ENCODE measurements around the gene EYA3. TPM values are rescaled to one million over a fixed set of nuclear protein-coding genes. Genes with fewer than 3 reads are reported as not detected.

The EYA3 gene
- total RNA-seq, 1 experiment from 2014 or later = 29.4 TPM

DNA sequence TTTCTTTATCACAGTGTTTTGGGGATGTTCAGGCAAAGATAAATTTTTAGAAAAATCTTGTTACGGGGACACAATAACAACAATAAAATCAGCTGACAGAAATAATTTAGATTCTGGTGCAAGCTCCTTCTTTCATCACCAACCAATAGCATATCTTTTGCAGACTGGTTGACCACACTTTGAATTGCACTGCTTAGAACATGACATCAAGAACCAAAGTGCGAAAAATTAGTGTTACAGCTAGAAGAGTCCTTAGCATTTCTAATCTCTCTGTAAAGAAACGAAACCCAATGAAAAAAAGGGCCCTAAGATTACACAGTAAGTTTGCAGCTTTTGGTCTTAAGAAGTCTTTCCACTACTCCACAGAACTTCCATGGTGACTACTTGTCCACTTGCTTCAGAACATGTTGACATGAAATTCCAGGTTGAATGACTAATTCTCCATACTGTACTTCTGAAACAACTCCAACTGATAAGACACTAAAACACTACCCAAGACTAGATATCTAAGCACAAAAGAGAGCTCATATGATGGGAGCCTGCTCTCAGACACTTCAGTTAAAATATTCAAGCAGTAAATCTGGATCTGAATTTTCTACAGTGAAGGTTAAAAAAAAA lies 97.4 kb downstream of the EYA3 start (continued):
- TF ChIP-seq, protein P1, sequence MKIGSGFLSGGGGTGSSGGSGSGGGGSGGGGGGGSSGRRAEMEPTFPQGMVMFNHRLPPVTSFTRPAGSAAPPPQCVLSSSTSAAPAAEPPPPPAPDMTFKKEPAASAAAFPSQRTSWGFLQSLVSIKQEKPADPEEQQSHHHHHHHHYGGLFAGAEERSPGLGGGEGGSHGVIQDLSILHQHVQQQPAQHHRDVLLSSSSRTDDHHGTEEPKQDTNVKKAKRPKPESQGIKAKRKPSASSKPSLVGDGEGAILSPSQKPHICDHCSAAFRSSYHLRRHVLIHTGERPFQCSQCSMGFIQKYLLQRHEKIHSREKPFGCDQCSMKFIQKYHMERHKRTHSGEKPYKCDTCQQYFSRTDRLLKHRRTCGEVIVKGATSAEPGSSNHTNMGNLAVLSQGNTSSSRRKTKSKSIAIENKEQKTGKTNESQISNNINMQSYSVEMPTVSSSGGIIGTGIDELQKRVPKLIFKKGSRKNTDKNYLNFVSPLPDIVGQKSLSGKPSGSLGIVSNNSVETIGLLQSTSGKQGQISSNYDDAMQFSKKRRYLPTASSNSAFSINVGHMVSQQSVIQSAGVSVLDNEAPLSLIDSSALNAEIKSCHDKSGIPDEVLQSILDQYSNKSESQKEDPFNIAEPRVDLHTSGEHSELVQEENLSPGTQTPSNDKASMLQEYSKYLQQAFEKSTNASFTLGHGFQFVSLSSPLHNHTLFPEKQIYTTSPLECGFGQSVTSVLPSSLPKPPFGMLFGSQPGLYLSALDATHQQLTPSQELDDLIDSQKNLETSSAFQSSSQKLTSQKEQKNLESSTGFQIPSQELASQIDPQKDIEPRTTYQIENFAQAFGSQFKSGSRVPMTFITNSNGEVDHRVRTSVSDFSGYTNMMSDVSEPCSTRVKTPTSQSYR (CRISPR knock-in tag; IDR thresholded peaks at IDR 0.05) = no peak
- TF ChIP-seq, protein P2, sequence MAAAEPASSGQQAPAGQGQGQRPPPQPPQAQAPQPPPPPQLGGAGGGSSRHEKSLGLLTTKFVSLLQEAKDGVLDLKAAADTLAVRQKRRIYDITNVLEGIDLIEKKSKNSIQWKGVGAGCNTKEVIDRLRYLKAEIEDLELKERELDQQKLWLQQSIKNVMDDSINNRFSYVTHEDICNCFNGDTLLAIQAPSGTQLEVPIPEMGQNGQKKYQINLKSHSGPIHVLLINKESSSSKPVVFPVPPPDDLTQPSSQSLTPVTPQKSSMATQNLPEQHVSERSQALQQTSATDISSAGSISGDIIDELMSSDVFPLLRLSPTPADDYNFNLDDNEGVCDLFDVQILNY (CRISPR knock-in tag; IDR thresholded peaks at IDR 0.05) = no peak
- TF ChIP-seq TP53 (CRISPR knock-in tag; IDR thresholded peaks at IDR 0.05) (no peak), EMX1 (CRISPR knock-in tag; IDR thresholded peaks at IDR 0.05) (no peak)

DNA sequence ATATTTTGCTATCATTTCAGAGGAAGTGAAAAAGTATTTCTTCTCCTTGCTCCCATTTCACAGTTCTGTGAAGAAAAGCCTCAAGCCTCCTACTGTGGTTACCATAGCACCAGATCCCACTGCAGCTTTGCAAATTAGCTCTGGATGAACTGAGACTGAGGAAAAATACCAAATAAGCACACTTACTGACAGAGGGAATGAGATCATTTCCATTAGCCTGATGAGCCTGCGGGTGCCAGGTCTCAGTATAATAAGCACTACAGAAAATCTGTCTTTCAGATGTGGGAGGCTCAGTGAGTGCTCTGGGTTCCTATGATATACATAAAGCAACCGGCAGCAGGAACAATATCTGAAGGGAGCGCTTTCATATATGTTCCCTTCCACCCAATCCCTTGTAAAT lies 107.3 kb downstream of the EYA3 start:
- ChIA-PET POLR2A (no interaction called here), CTCF (interaction anchor here (0.7 to 4.2 kb wide), 3 partner anchors 21 to 123 kb away, joined by 3 to 19 read pairs (median 4); partner anchors contain the start of gene XKR8)
- no peaks in the 10 kb centered on the region for H3K27me3 Mint-ChIP-seq (ENCODE audit: low read depth)
- H3K4me1 Mint-ChIP-seq = no peaks in the 10 kb centered on the region
- no peak overlapping the region for H3K27ac Mint-ChIP-seq
- DNase-seq (ENCODE audit: low spot score) (no peak), ATAC-seq (no peak)
- no peaks in the 10 kb centered on the region; the same call in none of the 2 replicates for H3K36me3 Mint-ChIP-seq
- no peaks in the 10 kb centered on the region for H3K9me3 Mint-ChIP-seq
- TF ChIP-seq, protein P3, sequence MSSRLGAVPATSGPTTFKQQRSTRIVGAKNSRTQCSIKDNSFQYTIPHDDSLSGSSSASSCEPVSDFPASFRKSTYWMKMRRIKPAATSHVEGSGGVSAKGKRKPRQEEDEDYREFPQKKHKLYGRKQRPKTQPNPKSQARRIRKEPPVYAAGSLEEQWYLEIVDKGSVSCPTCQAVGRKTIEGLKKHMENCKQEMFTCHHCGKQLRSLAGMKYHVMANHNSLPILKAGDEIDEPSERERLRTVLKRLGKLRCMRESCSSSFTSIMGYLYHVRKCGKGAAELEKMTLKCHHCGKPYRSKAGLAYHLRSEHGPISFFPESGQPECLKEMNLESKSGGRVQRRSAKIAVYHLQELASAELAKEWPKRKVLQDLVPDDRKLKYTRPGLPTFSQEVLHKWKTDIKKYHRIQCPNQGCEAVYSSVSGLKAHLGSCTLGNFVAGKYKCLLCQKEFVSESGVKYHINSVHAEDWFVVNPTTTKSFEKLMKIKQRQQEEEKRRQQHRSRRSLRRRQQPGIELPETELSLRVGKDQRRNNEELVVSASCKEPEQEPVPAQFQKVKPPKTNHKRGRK (CRISPR knock-in tag; IDR thresholded peaks at IDR 0.05; ENCODE audit: borderline replicate concordance) = no peak
- no peak for TF ChIP-seq HMGA2 (CRISPR knock-in tag; IDR thresholded peaks at IDR 0.05)
- no peak overlapping the region for H3K4me3 Mint-ChIP-seq

DNA sequence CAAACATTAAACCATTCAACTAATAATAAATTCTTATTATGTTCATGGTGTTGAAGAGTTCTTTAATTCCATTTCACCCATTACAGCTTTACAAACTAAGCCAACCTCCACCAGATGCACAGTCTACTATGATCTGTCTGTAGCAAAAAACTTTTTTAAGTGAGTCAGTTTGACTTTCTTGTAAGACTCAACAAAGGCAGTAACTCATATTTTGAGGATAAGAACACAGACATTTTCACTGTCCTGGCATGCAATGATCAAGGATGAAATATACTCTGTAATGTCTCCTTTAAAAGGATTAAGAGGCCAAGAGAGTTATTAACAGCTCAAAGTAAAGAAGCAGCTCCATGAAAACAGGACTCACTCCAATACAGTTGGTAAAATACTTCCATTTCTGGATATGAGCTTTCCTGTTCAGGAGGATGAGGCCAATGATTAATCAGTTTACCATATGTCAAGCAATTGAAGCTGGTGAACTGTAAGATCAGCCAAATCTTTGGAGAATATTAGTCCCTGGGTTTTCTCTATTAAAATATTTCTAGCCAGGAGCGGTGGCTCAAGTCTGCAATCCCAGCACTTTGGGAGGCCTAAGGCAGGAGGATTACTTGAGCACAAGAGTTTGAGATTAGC lies 108.1 kb downstream of the EYA3 start:
- no peak for DNase-seq (ENCODE audit: low spot score)

More for the DNA sequence above, 108.1 kb downstream of the EYA3 start:
- no peaks in the 10 kb centered on the region; the same call in none of the 2 replicates for H3K36me3 Mint-ChIP-seq
- no peak for ATAC-seq
- H3K4me1 Mint-ChIP-seq = no peaks in the 10 kb centered on the region
- no peaks in the 10 kb centered on the region for H3K9me3 Mint-ChIP-seq
- no peak overlapping the region for H3K27ac Mint-ChIP-seq
- TF ChIP-seq TEAD4 (CRISPR knock-in tag; IDR thresholded peaks at IDR 0.05) (no peak), KAT7 (CRISPR knock-in tag; IDR thresholded peaks at IDR 0.05; ENCODE audit: borderline replicate concordance) (no peak), ZNF317 (CRISPR knock-in tag; IDR thresholded peaks at IDR 0.05; ENCODE audit: borderline replicate concordance, low read depth) (no peak), SOX15 (CRISPR knock-in tag; IDR thresholded peaks at IDR 0.05) (no peak), JUN (CRISPR knock-in tag; IDR thresholded peaks at IDR 0.05) (no peak)
- TF ChIP-seq, protein P4, sequence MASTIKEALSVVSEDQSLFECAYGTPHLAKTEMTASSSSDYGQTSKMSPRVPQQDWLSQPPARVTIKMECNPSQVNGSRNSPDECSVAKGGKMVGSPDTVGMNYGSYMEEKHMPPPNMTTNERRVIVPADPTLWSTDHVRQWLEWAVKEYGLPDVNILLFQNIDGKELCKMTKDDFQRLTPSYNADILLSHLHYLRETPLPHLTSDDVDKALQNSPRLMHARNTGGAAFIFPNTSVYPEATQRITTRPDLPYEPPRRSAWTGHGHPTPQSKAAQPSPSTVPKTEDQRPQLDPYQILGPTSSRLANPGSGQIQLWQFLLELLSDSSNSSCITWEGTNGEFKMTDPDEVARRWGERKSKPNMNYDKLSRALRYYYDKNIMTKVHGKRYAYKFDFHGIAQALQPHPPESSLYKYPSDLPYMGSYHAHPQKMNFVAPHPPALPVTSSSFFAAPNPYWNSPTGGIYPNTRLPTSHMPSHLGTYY (CRISPR knock-in tag; IDR thresholded peaks at IDR 0.05) = no peak
- TF ChIP-seq, protein P5, sequence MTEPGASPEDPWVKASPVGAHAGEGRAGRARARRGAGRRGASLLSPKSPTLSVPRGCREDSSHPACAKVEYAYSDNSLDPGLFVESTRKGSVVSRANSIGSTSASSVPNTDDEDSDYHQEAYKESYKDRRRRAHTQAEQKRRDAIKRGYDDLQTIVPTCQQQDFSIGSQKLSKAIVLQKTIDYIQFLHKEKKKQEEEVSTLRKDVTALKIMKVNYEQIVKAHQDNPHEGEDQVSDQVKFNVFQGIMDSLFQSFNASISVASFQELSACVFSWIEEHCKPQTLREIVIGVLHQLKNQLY (CRISPR knock-in tag; IDR thresholded peaks at IDR 0.05) = no peak
- TF ChIP-seq, protein P6, sequence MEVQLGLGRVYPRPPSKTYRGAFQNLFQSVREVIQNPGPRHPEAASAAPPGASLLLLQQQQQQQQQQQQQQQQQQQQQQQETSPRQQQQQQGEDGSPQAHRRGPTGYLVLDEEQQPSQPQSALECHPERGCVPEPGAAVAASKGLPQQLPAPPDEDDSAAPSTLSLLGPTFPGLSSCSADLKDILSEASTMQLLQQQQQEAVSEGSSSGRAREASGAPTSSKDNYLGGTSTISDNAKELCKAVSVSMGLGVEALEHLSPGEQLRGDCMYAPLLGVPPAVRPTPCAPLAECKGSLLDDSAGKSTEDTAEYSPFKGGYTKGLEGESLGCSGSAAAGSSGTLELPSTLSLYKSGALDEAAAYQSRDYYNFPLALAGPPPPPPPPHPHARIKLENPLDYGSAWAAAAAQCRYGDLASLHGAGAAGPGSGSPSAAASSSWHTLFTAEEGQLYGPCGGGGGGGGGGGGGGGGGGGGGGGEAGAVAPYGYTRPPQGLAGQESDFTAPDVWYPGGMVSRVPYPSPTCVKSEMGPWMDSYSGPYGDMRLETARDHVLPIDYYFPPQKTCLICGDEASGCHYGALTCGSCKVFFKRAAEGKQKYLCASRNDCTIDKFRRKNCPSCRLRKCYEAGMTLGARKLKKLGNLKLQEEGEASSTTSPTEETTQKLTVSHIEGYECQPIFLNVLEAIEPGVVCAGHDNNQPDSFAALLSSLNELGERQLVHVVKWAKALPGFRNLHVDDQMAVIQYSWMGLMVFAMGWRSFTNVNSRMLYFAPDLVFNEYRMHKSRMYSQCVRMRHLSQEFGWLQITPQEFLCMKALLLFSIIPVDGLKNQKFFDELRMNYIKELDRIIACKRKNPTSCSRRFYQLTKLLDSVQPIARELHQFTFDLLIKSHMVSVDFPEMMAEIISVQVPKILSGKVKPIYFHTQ (CRISPR knock-in tag; IDR thresholded peaks at IDR 0.05) = no peak
- CTCF ChIA-PET = interaction anchor here (1.4 to 4.2 kb wide), 4 partner anchors 20 to 122 kb away, joined by 3 to 19 read pairs (median 6); partner anchors contain the start of gene XKR8
- no peaks in the 10 kb centered on the region for H3K27me3 Mint-ChIP-seq (ENCODE audit: low read depth)
- no peak overlapping the region for H3K4me3 Mint-ChIP-seq
- POLR2A ChIA-PET = no interaction called here

All from WTC11 (cell line).